Activated CD4-positive, alpha-beta T cell treated with anti-CD3 and anti-CD28 coated beads, Interleukin-2, amount 50 U/mL, for 1 hour (primary cell): Measurements from ENCODE around the gene SERP2.
"Not testable (repeated sequence)": the region's sequence is repeated elsewhere in the genome, so short reads cannot be mapped to it uniquely, and the experiment has no call there.

Experiments
- DNase-seq: peaks from one replicate; pipeline ENCODE4 v3.0.0-alpha.2; 2020

SERP2 gene

DNA sequence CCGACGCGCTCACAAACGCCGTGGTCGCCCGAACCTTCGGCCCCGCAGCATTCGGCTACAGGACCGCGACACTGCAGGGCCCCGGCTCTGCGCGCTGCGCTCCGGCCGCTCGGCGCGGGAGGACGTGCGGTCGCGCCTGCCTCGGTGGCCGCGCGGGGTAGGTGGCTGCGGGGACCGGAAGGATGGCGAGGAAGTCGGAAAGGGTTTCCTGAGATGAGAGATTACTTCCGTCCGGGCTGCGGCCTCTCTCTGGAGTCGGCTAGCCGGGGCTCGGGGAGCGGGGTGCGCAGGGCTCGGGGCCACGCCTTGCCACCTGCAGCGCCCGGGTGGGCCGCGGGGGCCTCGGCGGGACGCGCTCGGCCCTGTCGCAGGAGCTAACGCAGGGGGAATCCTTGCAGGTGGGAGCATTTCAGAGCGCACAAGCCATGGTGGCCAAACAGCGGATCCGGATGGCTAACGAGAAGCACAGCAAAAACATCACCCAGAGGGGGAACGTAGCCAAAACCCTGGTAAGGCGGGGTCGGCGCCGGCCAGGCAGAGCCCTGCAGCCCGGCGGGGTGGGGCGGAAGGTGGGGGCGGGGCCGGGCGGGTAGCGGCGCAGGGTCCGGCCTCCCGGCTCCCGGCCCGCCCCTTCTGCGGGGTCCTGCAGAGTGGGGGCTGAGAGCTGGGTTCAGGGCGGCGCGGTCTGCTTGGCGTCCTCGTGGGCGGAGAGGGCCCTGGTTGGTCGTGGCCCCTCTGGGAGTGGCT lies at the start of gene SERP2:
SERP2 (plus strand) TSS at position 224 of the 747 bp plus-strand sequence; CDS start at position 426, 202 bp downstream.
- DNase-seq, result no peak

DNA sequence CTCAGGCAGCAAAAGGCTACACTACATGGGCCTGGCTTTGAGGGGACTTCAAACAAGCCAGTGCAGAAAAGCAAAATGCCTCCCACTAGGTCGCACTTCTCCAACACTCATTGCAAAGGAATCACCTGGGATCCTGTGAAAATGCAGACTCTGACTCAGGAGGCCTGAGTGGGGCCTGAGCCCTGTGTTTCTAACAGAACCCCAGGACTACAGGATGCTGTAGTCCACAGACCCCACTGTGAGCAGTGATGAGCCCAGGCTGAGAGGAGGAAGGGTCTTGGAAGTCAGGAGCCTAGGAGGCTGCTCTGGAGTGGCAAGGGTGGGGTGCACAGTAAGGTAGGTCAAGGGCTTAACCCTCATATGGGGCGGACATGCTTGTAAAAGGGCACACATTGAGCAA lies 46.7 kb upstream of the SERP2 start:
- no peak for DNase-seq

GRCh38 chr13:44329041-44329440 lies 44.6 kb upstream of the SERP2 start:
- DNase-seq, result not testable (repeated sequence)

DNA sequence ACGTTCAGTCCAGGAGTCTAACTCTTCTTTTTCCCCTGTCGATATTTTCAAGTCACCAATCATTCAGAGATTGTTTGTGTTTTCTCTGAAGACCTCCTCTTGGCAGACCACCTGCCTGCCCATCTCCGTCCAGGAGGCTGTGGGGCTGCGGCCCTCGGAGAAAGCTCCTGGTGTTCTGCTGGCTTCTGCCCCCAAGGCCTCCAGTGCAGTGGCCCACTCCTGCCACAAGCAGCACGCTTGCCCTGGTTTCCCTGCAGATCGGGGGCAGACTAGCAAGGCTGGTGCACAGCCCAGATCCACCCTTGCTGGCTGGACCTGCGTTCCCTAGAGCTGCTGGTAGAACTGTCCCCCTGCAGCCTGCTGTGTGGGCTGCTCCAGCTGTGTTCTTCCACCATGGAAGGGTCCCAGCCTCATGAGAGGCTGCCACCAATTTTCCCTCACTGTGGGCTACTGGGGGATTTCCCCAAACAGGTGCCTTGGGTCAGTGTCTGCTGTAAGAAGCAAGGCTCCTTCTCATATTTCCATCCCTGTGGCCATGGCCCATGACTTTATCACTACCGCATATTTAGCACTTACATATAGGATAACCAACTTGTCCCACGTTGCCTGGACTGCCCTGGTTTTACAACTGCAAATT lies 43.6 kb upstream of the SERP2 start:
- no peak for DNase-seq

GRCh38 chr13:44331446-44331845 lies 42.2 kb upstream of the SERP2 start:
- DNase-seq, result no peak

- no peak for DNase-seq
These were observed 41.4 kb upstream of the SERP2 start for GRCh38 chr13:44331912-44332851.

- no peak for DNase-seq
These were observed 39.5 kb upstream of the SERP2 start for GRCh38 chr13:44333950-44334655.

DNA sequence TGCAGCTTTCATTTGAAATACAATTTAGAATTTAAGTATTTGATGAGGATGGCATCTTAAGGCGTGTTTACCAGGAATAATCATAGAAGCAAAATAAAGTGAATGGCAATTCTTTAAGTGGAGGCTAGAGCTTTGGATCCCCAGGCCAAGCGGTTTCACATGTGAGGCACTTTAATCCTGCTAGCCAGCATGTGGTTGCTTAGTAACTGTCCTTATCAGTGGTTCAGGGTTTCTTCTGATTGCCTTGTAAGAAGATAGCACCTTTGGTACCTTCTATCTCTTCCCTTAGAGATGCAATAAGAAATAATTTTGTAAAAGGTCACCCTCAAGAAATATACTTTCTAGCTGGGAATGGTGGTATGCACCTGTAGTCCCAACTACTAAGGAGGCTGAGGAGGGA lies 38.9 kb upstream of the SERP2 start:
- DNase-seq, result no peak

- no peak for DNase-seq
These were observed 36.7 kb upstream of the SERP2 start for GRCh38 chr13:44336934-44337333.

DNA sequence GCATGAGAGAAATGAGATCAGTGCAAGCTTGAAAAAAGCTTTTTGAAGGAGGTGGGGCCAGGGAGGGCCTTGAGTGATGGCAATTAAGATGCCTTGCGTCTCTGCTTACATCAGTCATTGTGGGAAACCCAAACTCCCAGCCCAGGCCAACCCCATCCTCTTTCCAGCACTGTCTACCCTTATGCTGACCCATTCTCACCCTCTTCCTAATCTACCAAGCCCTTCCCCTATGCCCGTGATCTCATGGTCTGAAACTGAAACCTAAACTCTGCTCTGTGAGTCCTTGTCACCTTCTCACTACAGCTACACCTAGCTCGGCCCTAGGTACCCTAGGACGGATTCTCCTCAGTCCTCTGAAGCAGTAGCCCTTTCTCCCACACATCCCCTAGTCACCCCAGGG lies 36.0 kb upstream of the SERP2 start:
- DNase-seq, result no peak

- no peak for DNase-seq
These were observed 33.1 kb upstream of the SERP2 start for GRCh38 chr13:44340508-44340907.

DNA sequence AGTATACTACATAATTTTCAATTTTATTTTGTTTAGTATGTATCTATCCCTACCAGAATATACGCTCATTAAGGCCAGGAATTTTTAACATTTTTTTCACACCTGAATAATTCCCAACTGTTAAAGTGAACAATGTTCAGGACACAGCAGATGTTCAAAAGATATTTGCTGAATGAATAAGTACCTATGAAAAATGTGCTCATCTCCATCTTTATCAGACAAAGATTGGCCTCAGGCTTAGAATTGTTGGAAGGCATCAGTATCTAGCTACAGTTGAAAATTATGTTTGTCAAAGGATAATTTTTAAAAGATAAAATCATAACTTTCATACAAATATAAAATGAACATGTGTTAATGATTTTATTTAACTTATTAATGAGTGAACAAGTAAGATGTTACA lies 30.9 kb upstream of the SERP2 start:
- no peak for DNase-seq

DNA sequence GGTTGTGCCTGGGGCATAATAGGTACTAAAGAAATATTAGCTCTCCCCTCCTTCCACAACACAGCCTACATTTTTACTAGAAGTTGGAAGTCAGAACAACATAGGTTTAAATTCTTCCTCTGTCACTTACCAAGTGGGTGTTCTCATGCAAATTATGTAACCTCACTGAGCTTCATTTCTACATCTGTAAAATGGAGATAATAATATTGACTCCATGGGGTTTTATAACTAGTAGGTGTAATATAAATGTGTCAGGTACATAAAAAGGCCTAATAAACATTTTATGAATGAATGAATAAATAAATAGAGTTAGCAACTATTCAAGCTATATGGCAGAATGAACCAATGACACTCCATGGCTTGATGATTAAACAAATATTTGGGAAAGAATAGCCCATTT lies 27.1 kb upstream of the SERP2 start:
- no peak for DNase-seq

- no peak for DNase-seq
These were observed 26.3 kb upstream of the SERP2 start for GRCh38 chr13:44347301-44347700.

- no peak for DNase-seq
These were observed 25.7 kb upstream of the SERP2 start for GRCh38 chr13:44347949-44348348.

- no peak for DNase-seq
These were observed 22.7 kb upstream of the SERP2 start for GRCh38 chr13:44350775-44351504.

DNA sequence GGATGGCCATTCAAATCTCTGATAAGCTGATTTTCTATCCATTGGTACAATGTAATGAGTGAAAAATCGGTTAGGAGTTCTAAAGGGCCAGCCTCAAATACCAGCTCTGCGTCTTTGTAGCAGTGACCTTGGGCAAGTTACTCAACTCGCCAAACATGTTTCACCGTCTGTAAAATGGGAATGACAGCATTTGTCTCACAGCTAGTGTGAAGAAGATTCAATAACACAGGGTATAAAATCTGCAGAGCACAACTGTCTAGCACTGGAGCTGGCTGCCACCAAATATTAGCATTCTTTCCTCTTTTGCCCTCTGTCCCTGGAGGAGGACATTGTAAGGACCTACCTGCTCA lies 22.1 kb upstream of the SERP2 start:
- no peak for DNase-seq

DNA sequence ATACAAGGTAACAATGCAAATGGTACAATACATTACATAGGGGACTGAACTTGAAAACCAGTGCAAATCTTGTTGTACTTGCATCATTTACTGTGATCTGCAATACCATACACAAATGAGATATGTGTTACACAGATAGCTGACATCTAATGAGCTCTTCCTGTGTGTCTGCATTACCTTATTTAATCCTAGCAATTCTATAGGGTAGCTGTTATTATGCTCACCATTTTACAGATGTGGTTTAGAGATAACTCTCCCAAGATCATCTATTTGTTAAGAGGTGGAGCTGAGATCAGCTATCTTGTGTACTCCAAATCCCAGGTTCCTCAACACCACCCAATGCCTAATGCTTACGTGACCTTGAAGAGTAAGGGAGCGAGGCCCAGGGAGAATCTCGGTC lies 21.4 kb upstream of the SERP2 start:
- no peak for DNase-seq

DNA sequence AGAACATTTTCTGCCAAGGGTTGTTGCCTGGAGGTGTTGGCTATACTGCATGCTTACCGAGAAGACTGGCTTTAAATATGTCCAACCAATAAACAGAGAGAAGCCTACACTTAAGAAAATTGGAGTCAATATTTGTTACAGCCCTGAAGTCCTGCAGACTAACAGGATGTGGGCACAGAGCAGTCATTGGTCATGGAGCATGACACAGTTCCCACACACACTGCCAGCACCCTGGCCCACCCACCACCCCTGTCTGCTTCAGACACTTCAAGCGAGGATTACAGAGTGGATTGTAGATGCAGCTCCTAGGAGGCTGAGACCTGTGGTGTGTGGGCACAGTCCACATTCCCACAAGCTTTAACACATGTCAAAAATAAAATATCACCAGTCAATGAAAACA lies 21.0 kb upstream of the SERP2 start:
- DNase-seq, result no peak

DNA sequence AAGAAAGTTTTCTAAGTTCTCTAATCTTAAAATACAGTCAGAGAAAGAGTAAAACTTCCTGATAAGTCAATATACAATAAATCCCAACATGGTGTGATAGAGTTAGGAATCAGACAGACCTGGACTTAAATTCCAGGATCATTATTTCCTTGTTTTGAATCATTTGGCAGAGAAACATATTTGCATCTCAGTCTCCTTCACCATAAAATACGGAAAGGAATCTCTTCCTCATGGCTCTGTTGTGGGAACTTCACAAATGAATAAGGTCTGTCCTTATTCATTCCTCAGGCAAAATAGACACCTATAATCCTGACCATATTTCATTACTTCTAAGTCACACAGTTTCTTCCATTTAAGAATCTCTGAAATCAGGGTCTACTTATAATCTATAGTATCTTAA lies 19.3 kb upstream of the SERP2 start:
- no peak for DNase-seq

GRCh38 chr13:44354884-44355283 lies 18.7 kb upstream of the SERP2 start:
- no peak for DNase-seq

DNA sequence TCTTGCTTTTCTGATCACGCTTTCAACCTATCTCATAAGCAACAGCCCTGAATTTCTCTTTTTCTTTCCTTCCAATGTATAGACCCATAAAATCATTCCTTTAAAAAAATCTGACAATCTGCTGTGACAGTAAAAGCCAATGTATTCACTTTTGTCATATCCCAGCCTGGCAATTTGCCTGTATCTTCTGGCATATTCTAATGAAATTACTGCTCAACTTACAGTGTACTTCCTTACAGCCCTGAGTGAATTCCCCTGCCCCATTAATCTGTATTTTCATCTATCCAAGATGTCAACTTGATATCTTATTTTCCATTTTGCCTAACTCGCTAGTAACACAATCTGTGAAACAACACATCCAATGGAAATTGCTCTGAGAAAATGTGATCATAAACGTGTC lies 18.0 kb upstream of the SERP2 start:
- DNase-seq, result no peak
